PC-3 (cell line): Measurements from ENCODE around the gene RHOT2. TPM values are rescaled to one million over a fixed set of nuclear protein-coding genes. Genes with fewer than 3 reads are reported as not detected.

Source experiments
- ATAC-seq: fragments of 200-7000 bp; cut with Tn5 transposase; 2 replicates; pipeline ENCODE4 v1.9.1; 2020; ENCODE audit warnings: mild to moderate bottlenecking, moderate library complexity
- BruUV-seq: library from RNA; stranded (reverse); fragments of 400-500 nt; replicated peaks from 2 replicates; lab custom pipeline; 2021; lab: Mats Ljungman, UMichigan
- CTCF ChIA-PET: fragments of 300-600 bp; sonication (Branson Sonifier 250); formaldehyde crosslinking; loops from one replicate; lab custom pipeline; 2022; ENCODE audit warnings: antibody characterized with exemption; lab: Charles Lee
- POLR2A ChIA-PET: fragments of 300-600 bp; sonication (Branson Sonifier 250); formaldehyde crosslinking; loops from one replicate; lab custom pipeline; 2022; ENCODE audit warnings: antibody characterized with exemption; ENCODE audit not compliant: unreplicated experiment; lab: Charles Lee
- DNase-seq: peaks from one replicate; pipeline ENCODE4 v3.0.0-alpha.2; 2015
- H2AFZ ChIP-seq: fragments of 300-600 bp; sonication (generic); 2 replicates; pipeline ENCODE4 v1.6.0; 2016; ENCODE audit warnings: antibody characterized with exemption, low read length
- H3F3A ChIP-seq: fragments of 300-600 bp; sonication (generic); one replicate; pipeline ENCODE4 v1.6.0; 2017; ENCODE audit warnings: antibody characterized with exemption, low read length, control low read depth, mild to moderate bottlenecking; ENCODE audit not compliant: unreplicated experiment
- H3K27ac ChIP-seq: fragments of 300-600 bp; sonication (generic); 2 replicates; pipeline ENCODE4 v1.5.1; 2016; ENCODE audit warnings: mild to moderate bottlenecking, low read length
- H3K27me3 ChIP-seq: fragments of 300-600 bp; sonication (generic); 2 replicates; pipeline ENCODE4 v1.6.1; 2016; ENCODE audit warnings: low read length, mixed read lengths
- H3K36me3 ChIP-seq: fragments of 300-600 bp; sonication (generic); 2 replicates; pipeline ENCODE4 v1.6.1; 2016; ENCODE audit warnings: low read depth, mixed run types, low read length, mixed read lengths
- H3K4me1 ChIP-seq: fragments of 300-600 bp; sonication (generic); 2 replicates; pipeline ENCODE4 v1.5.1; 2016; ENCODE audit warnings: low read length; ENCODE audit not compliant: insufficient read depth
- H3K4me2 ChIP-seq: fragments of 300-600 bp; sonication (generic); 2 replicates; pipeline ENCODE4 v1.6.0; 2016; ENCODE audit warnings: low read length
- H3K4me3 ChIP-seq: fragments of 300-600 bp; sonication (generic); 2 replicates; pipeline ENCODE4 v1.5.1; 2016; ENCODE audit warnings: mild to moderate bottlenecking, low read length, mixed read lengths
- H3K79me2 ChIP-seq: fragments of 300-600 bp; sonication (generic); 2 replicates; pipeline ENCODE4 v1.6.1; 2017; ENCODE audit warnings: low read length, mixed read lengths
- H3K9ac ChIP-seq: fragments of 300-600 bp; sonication (generic); 2 replicates; pipeline ENCODE4 v1.6.0; 2016; ENCODE audit warnings: mild to moderate bottlenecking, low read length
- H3K9me2 ChIP-seq: fragments of 300-600 bp; sonication (generic); replicated peaks from 2 replicates; pipeline ENCODE4 v1.6.1; 2016; ENCODE audit warnings: mixed run types, low read length, mixed read lengths
- H3K9me3 ChIP-seq: fragments of 300-600 bp; sonication (generic); 2 replicates; pipeline ENCODE4 v1.6.1; 2016; ENCODE audit warnings: low read length, mixed read lengths
- H4K20me1 ChIP-seq: fragments of 300-600 bp; sonication (generic); 2 replicates; pipeline ENCODE4 v1.6.1; 2016; ENCODE audit warnings: low read length, mixed read lengths
- CTCF ChIP-seq: fragments of 300-600 bp; sonication (generic); conservative IDR thresholded peaks from 2 replicates; pipeline ENCODE4 v1.5.1; 2017; ENCODE audit warnings: antibody characterized with exemption, low read depth, mild to moderate bottlenecking, low read length
- EZH2 ChIP-seq: fragments of 300-600 bp; sonication (generic); IDR thresholded peaks from one replicate; pipeline ENCODE4 v1.6.1; 2017; ENCODE audit warnings: antibody characterized with exemption, mild to moderate bottlenecking, low read length; ENCODE audit not compliant: unreplicated experiment
- EZH2phosphoT487 ChIP-seq: fragments of 300-600 bp; sonication (generic); IDR thresholded peaks from 2 replicates; pipeline ENCODE4 v1.6.1; 2018; ENCODE audit warnings: mild to moderate bottlenecking, antibody characterized with exemption, low read length, borderline replicate concordance
- intact Hi-C: fragments of 100-400 bp; cut with micrococcal nuclease; formaldehyde crosslinking; loops from 2 replicates; pipeline ENCODE4 v1.9.0; 2023
- total RNA-seq: library from RNA; depleted of rRNA; stranded (reverse); fragments of >200 nt; gene quantifications from 2 replicates; pipeline ENCODE4 v1.2.3, GENCODE V29; 2014

RHOT2 gene
- total RNA-seq, 1 experiment from 2014 or later = 93.0 TPM

DNA sequence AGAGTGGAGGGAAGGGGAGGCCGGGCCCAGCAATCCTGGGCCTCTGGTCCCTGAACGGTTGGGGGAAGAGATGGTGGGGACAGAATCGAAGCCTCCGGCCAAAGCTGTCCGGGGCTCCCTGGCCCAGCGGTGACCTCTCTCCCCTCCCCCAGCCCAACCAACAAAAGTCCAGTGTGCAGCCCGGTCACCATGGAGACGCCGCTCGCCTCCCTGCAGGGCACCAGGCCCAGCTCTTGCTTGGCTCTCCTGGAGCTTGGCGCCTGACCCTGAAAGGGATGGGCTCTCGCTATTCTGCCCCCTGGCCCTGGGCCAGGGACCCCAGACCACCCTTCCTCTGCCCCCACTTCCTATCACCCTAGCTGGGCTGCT is 48.3 kb downstream of the RHOT2 start:
- Histone ChIP-seq H3K4me2 (peak overlapping the region; percentile 86), H2AFZ (no peak overlapping the region), H3K79me2 (peaks cover 19% of the 10 kb centered on the region), H3K9me3 (no peaks in the 10 kb centered on the region), H3K27me3 (no peaks in the 10 kb centered on the region), H3K9ac (peak overlapping the region; percentile 57), H3K4me1 (peaks cover 33% of the 10 kb centered on the region), H3F3A (no peaks in the 10 kb centered on the region), H4K20me1 (peaks cover 8% of the 10 kb centered on the region; the same call in 1 of the 2 replicates), H3K4me3 (peak overlapping the region; percentile 71), H3K27ac (no peak overlapping the region), H3K9me2 (no peaks in the 10 kb centered on the region), H3K36me3 (no peaks in the 10 kb centered on the region)
- ChIA-PET POLR2A (interaction anchor here (0.6 kb wide), 1 partner anchor 21 kb away, joined by 14 read pairs; no protein-coding TSS in a partner anchor), CTCF (interaction anchor here (0.6 to 0.8 kb wide), 3 partner anchors 12 to 72 kb away, joined by 3 to 9 read pairs (median 5); partner anchors contain the start of genes CHTF18 and RPUSD1)
- TSS peak; percentile 30 for BruUV-seq
- no peak for TF ChIP-seq CTCF
- TF ChIP-seq EZH2 = no peak
- TF ChIP-seq EZH2phosphoT487 = no peak
- intact Hi-C loops = loop anchor here (10.0 kb wide), 1 partner anchor 69 kb away; the partner anchor contains the start of genes CHTF18 and RPUSD1
- no peak for ATAC-seq
- DNase-seq = no peak

- Histone ChIP-seq H3K9me2 (no peaks in the 10 kb centered on the region), H3K4me3 (peak overlapping the region; percentile 71), H3F3A (no peaks in the 10 kb centered on the region), H3K27me3 (no peaks in the 10 kb centered on the region), H3K36me3 (no peaks in the 10 kb centered on the region), H3K4me2 (peak overlapping the region; percentile 86), H3K9me3 (no peaks in the 10 kb centered on the region), H3K4me1 (peaks cover 34% of the 10 kb centered on the region), H2AFZ (no peak overlapping the region), H4K20me1 (peaks cover 8% of the 10 kb centered on the region; the same call in 1 of the 2 replicates), H3K27ac (no peak overlapping the region), H3K9ac (no peak overlapping the region), H3K79me2 (peaks cover 19% of the 10 kb centered on the region)
- BruUV-seq = no TSS peak
- ChIA-PET CTCF (no interaction called here), POLR2A (no interaction called here)
- no peak for TF ChIP-seq EZH2
- TF ChIP-seq CTCF = no peak
- TF ChIP-seq EZH2phosphoT487 = no peak
- ATAC-seq (no peak), DNase-seq (no peak)
- intact Hi-C loops = loop anchor here (10.0 kb wide), 1 partner anchor 68 kb away; the partner anchor contains the start of genes CHTF18 and RPUSD1
Observed at GRCh38 chr16:716768-717325, 48.9 kb downstream of the RHOT2 start.
